GM18907 (cell line): ENCODE data around the gene VTA1.
"Not testable (repeated sequence)": the region's sequence is repeated elsewhere in the genome, so short reads cannot be mapped to it uniquely, and the experiment has no call there.

Experiments
- ATAC-seq: cut with Tn5 transposase; IDR thresholded peaks from one replicate; pipeline ENCODE4 v1.9.1; 2021; ENCODE audit warnings: mild to moderate bottlenecking, moderate library complexity; ENCODE audit not compliant: unreplicated experiment

The VTA1 gene

GRCh38 chr6:142167486-142167885 lies 20.4 kb downstream of the VTA1 start:
- no peak for ATAC-seq

- ATAC-seq = no peak
Observed at GRCh38 chr6:142171351-142171750, 24.3 kb downstream of the VTA1 start.

GRCh38 chr6:142172758-142173157 lies 25.7 kb downstream of the VTA1 start:
- no peak for ATAC-seq

GRCh38 chr6:142173980-142174379 lies 26.9 kb downstream of the VTA1 start:
- ATAC-seq = no peak

- ATAC-seq = no peak
Observed at GRCh38 chr6:142174703-142175102, 27.6 kb downstream of the VTA1 start.

GRCh38 chr6:142178129-142178528 lies 31.1 kb downstream of the VTA1 start:
- ATAC-seq = no peak

- no peak for ATAC-seq
Observed at GRCh38 chr6:142182004-142182403, 34.9 kb downstream of the VTA1 start.

- no peak for ATAC-seq
Observed at GRCh38 chr6:142183351-142183750, 36.3 kb downstream of the VTA1 start.

GRCh38 chr6:142184307-142184706 lies 37.2 kb downstream of the VTA1 start:
- no peak for ATAC-seq

- ATAC-seq = no peak
Observed at GRCh38 chr6:142185641-142186040, 38.6 kb downstream of the VTA1 start.

- ATAC-seq = no peak
Observed at GRCh38 chr6:142187209-142187608, 40.1 kb downstream of the VTA1 start.

- ATAC-seq = not testable (repeated sequence)
Observed at GRCh38 chr6:142188341-142188740, 41.3 kb downstream of the VTA1 start.

GRCh38 chr6:142189057-142189456 lies 42.0 kb downstream of the VTA1 start:
- ATAC-seq = no peak

GRCh38 chr6:142192343-142192742 lies 45.3 kb downstream of the VTA1 start:
- ATAC-seq = no peak

GRCh38 chr6:142193621-142194020 lies 46.6 kb downstream of the VTA1 start:
- ATAC-seq = no peak

GRCh38 chr6:142195862-142196541 lies 48.9 kb downstream of the VTA1 start:
- no peak for ATAC-seq

GRCh38 chr6:142200846-142201628 lies 54.0 kb downstream of the VTA1 start:
- ATAC-seq = no peak

GRCh38 chr6:142207265-142207877 lies 60.3 kb downstream of the VTA1 start:
- no peak for ATAC-seq

GRCh38 chr6:142210606-142211005 lies 63.5 kb downstream of the VTA1 start:
- no peak for ATAC-seq

GRCh38 chr6:142213402-142213801 lies 66.3 kb downstream of the VTA1 start:
- no peak for ATAC-seq

GRCh38 chr6:142218446-142218845 lies 71.4 kb downstream of the VTA1 start:
- ATAC-seq = no peak

- no peak for ATAC-seq
Observed at GRCh38 chr6:142222022-142222421, 75.0 kb downstream of the VTA1 start.
